Smooth muscle cell (in vitro differentiated cells): ENCODE data around the gene HES4. TPM values are rescaled to one million over a fixed set of nuclear protein-coding genes. Genes with fewer than 3 reads are reported as not detected.

ENCODE experiments used
- DNase-seq: peaks from one replicate; lab custom pipeline; 2025; ENCODE audit not compliant: unreplicated experiment; lab: John Stamatoyannopoulos, UW
- H2AFZ ChIP-seq: fragments of 200-600 bp; sonication (generic); 2 replicates; pipeline ENCODE4 v1.6.0; 2016; ENCODE audit warnings: antibody characterized with exemption, low read depth, mild to moderate bottlenecking
- H3F3A ChIP-seq: fragments of 200-600 bp; sonication (generic); 2 replicates; pipeline ENCODE4 v1.6.0; 2017; ENCODE audit warnings: antibody characterized with exemption, low read depth
- H3K27ac ChIP-seq: fragments of 200-600 bp; sonication (generic); 2 replicates; pipeline ENCODE4 v1.5.1; 2016; ENCODE audit warnings: low read depth, mild to moderate bottlenecking
- H3K27me3 ChIP-seq: fragments of 200-600 bp; sonication (generic); 2 replicates; pipeline ENCODE4 v1.6.1; 2016; ENCODE audit warnings: low read depth, mild to moderate bottlenecking
- H3K36me3 ChIP-seq: fragments of 200-600 bp; sonication (generic); 2 replicates; pipeline ENCODE4 v1.5.1; 2016; ENCODE audit warnings: low read depth
- H3K4me1 ChIP-seq: fragments of 200-600 bp; sonication (generic); 2 replicates; pipeline ENCODE4 v1.5.1; 2016; ENCODE audit warnings: low read depth
- H3K4me2 ChIP-seq: fragments of 200-600 bp; sonication (generic); 2 replicates; pipeline ENCODE4 v1.6.0; 2016; ENCODE audit warnings: mild to moderate bottlenecking
- H3K4me3 ChIP-seq: fragments of 200-600 bp; sonication (generic); 2 replicates; pipeline ENCODE4 v1.5.1; 2016; ENCODE audit warnings: mild to moderate bottlenecking
- H3K79me2 ChIP-seq: fragments of 200-600 bp; sonication (generic); 2 replicates; pipeline ENCODE4 v1.6.0; 2016; ENCODE audit warnings: low read depth, mild to moderate bottlenecking
- H3K9ac ChIP-seq: fragments of 200-600 bp; sonication (generic); 2 replicates; pipeline ENCODE4 v1.6.0; 2016; ENCODE audit warnings: low read depth
- H3K9me3 ChIP-seq: fragments of 200-600 bp; sonication (generic); replicated peaks from 2 replicates; pipeline ENCODE4 v1.5.1; 2016; ENCODE audit warnings: low read depth
- H4K20me1 ChIP-seq: fragments of 200-600 bp; sonication (generic); 2 replicates; pipeline ENCODE4 v1.6.0; 2016; ENCODE audit warnings: low read depth
- CTCF ChIP-seq: fragments of 200-600 bp; sonication (generic); IDR thresholded peaks from 2 replicates; pipeline ENCODE4 v1.5.1; 2017; ENCODE audit warnings: borderline replicate concordance, mild to moderate bottlenecking, antibody characterized with exemption; ENCODE audit not compliant: insufficient read depth, poor library complexity, severe bottlenecking
- WGBS: methylation state at CpG from one replicate; pipeline ENCODE4 v1.1.7; 2016; ENCODE audit warnings: low lambda C conversion rate; 5-methylcytosine and 5-hydroxymethylcytosine counted together
- polyA plus RNA-seq: library from polyadenylated mRNA; unstranded; fragments of >200 nt; fragmentation: Nextera tagmentation; extraction: Ambion mirVana; gene quantifications from 2 replicates; pipeline ENCODE4 v1.2.1, GENCODE V29; 2016
- total RNA-seq: library from RNA; depleted of rRNA; stranded (reverse); fragments of >200 nt; gene quantifications from 2 replicates; pipeline ENCODE4 v1.2.3, GENCODE V29; 2014

Gene HES4
- total and polyA plus RNA-seq, 2 experiments from 2014 or later = 57.0 to 72.0 TPM

- Histone ChIP-seq H3K9me3 (no peaks in the 10 kb centered on the region), H3K4me1 (peaks cover 7% of the 10 kb centered on the region), H3K79me2 (no peaks in the 10 kb centered on the region), H3K4me3 (peak overlapping the region; percentile 60), H3K4me2 (peak overlapping the region; percentile 85), H2AFZ (no peak overlapping the region), H4K20me1 (no peaks in the 10 kb centered on the region), H3K36me3 (no peaks in the 10 kb centered on the region), H3K9ac (no peak overlapping the region), H3F3A (no peaks in the 10 kb centered on the region), H3K27me3 (peaks cover 9% of the 10 kb centered on the region), H3K27ac (no peak overlapping the region)
- TF ChIP-seq CTCF = no peak
- no peak for DNase-seq
- 83% methylated on average over 23 of the region's 23 CpGs for WGBS
Measured at GRCh38 chr1:967466-968343, 32.2 kb downstream of the HES4 start.

- Histone ChIP-seq H3K9ac (peak overlapping the region; percentile 88), H4K20me1 (no peaks in the 10 kb centered on the region), H3K79me2 (no peaks in the 10 kb centered on the region), H3K4me2 (peak overlapping the region; percentile 85), H3K27me3 (peaks cover 9% of the 10 kb centered on the region), H3K9me3 (no peaks in the 10 kb centered on the region), H3K4me1 (peaks cover 7% of the 10 kb centered on the region), H2AFZ (peak overlapping the region; percentile 84), H3K27ac (peak overlapping the region; percentile 93), H3F3A (no peaks in the 10 kb centered on the region), H3K4me3 (peak overlapping the region; percentile 60), H3K36me3 (no peaks in the 10 kb centered on the region)
- no peak for TF ChIP-seq CTCF
- DNase-seq = peak; percentile 63
- 4% methylated on average over 51 of the region's 60 CpGs for WGBS
Measured at GRCh38 chr1:966704-967300, 33.1 kb downstream of the HES4 start.

GRCh38 chr1:966135-966703 is 33.7 kb downstream of the HES4 start, which contains the start of gene PLEKHN1:
Gene PLEKHN1 (plus strand): TSS chr1:966482. CDS start chr1:966532, 50 bp downstream.
- Histone ChIP-seq H3K27ac (peak within 1 kb of the TSS; percentile 93), H3K9ac (peak within 1 kb of the TSS; percentile 88), H3F3A (no peaks in the 10 kb centered on the region), H3K36me3 (no peaks in the 10 kb centered on the region), H2AFZ (peak within 1 kb of the TSS; percentile 84), H4K20me1 (no peaks in the 10 kb centered on the region), H3K9me3 (no peaks in the 10 kb centered on the region), H3K4me2 (peak within 1 kb of the TSS; percentile 85), H3K4me1 (peaks cover 7% of the 10 kb centered on the region), H3K27me3 (peaks cover 9% of the 10 kb centered on the region), H3K79me2 (no peaks in the 10 kb centered on the region), H3K4me3 (peak within 1 kb of the TSS; percentile 60)
- DNase-seq = no peak
- no peak for TF ChIP-seq CTCF
- 11% methylated on average over 29 of the region's 31 CpGs for WGBS
